Stimulated activated CD8-positive, alpha-beta memory T cell treated with anti-CD3 and anti-CD28 coated beads, Interleukin-12 subunit alpha, Interleukin-12 subunit beta, amount 100 ng/mL, for 24 hours (primary cell): Measurements from ENCODE around the gene PSMA7.
A peak's percentile ranks its signal among the peaks of the same experiment; 100 is the strongest.

ENCODE experiments used
- DNase-seq: peaks from one replicate; pipeline ENCODE4 v3.0.0-alpha.2; 2020; ENCODE audit errors: extremely low read depth

Gene PSMA7

DNA sequence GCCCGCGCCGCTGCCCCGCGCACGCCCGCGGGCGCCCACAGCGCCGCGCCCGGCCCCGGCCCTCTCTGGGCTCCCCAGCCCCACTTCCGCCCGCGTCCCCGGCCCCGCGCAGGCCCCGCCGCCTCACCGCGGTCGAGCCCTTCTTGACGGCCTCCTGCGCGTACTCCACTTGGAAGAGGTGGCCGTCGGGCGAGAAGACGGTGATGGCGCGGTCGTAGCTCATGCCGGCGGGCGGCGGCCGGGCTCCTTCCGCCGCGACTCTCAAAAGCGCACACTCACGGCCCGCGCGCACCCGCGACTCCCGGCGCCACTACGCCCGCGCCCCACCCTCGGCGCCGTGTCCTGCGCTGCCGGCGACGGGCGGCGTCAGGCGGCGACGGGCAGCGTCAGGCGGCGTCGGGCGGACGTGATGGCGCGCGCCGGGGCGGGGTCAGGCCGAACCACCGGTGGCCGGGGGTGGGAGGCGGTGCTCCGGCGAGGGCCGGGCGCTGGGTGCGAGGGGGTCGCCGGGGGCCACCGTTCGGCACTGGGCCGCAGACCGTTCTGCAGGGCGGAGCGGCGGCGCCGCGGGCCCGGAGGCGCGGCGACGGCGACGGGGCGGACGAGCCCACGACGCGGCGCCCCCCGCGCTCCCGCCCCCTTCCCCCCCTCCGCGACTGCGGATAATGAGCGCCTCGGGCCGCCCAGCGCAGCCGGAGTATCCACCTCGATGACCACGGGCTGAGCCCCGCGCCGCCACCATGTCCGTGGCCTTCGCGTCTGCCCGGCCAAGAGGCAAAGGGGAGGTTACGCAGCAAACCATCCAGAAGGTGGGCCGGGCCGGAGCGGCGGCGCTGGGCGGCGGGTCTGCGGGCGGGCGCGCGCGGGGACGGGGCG, at the start of gene PSMA7, which contains the start of gene SS18L1:
TSS of gene PSMA7 (minus strand) at position 314 of the 876 bp plus-strand sequence. CDS start at position 223, 91 bp downstream.
TSS of gene SS18L1 (plus strand) at position 689 of the 876 bp plus-strand sequence. CDS start at position 741, 52 bp downstream.
- peak; percentile 73 for DNase-seq

DNA sequence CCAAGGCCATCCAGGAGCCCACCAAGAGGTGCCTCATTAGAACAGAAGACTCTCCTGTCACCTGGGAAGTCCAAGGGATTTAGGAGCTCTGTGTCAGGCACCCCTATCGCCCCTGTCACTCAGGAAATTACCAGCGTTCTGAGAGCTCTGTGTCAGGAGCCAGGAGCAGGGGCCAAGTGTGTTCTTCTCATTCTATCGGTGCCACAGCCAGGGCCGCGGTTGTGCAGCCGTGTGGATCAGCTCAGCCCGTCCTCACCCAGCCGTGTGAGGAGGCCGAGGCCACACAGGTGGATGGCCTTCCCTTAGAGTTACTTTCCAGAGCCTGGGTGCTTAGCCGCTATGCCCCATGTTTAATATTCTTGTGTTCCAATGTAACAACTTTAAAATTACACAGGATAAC, 49.4 kb upstream of the PSMA7 start:
- DNase-seq, result no peak

DNA sequence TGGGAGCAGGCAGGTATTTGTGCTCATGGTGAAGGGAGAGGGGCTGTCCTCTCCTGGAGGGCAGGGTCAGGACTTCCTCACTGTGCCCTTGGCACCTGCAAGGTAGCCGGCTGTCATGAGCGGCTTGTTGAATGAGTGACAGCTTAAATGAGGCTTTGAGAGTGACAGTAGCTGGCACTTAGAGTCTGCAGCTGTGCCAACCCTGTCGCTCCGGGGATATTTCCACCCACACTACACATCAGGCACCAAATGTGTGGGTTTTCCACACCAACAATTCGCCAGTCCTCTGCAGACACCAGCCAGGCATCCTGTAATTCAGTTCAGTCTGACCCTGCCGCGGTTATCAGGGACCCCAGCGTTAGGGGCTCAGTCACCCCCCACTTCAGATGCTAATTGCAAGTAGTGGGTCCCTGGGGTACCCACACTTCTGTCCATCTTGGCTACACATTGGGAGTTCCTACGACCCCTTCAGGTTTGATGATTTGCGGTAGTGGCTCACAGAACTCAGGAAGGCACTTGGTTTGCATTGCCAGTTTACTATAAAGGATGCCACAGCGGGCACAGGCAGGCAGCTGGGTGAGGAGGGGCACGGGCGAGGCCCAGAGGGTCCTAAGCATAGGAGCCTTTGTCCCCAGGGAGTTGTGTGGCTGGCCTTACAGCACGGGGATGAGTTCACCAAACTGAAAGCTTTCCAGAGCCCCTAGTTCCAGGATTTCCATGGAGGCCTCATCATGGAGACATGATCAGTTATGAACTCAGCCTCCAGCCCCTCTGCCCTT, 48.8 kb upstream of the PSMA7 start:
- DNase-seq, result no peak

DNA sequence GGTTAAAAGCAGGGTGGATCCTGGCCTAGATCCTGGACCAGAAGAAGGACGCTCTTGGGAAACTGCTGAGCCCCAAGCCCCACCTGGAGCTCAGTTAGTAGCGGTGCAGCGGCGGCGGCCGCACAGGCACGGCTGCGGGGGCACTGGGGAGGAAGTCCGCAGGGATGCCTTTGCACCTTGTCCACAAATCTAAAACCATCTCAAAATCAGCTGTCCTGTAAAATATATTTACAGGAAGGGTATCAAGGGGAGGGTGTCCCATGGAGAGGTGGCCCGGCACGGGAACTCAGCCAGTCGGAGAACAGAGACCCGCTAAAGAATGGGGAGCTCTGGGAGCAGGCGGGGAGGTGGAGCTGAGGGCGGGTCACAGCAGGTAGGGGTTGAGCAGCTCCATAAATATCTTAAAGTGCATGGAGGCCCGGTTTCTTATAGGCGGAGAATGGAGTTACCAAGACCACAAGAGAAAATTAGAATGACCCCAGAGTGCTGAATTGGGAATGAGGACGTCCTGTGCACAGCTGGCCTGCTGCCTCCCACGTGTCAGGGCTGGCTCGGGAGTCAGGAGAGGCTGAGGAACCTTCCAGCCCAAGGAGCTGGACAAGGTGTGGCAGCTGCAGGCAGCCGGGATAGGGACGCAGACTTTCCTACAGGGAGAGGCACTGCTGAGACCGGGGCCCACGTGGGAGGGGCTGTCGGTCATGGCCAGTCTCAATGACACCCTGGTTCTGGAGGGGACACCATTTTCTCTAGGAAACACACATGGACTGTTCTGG, 47.6 kb upstream of the PSMA7 start:
- no peak for DNase-seq

DNA sequence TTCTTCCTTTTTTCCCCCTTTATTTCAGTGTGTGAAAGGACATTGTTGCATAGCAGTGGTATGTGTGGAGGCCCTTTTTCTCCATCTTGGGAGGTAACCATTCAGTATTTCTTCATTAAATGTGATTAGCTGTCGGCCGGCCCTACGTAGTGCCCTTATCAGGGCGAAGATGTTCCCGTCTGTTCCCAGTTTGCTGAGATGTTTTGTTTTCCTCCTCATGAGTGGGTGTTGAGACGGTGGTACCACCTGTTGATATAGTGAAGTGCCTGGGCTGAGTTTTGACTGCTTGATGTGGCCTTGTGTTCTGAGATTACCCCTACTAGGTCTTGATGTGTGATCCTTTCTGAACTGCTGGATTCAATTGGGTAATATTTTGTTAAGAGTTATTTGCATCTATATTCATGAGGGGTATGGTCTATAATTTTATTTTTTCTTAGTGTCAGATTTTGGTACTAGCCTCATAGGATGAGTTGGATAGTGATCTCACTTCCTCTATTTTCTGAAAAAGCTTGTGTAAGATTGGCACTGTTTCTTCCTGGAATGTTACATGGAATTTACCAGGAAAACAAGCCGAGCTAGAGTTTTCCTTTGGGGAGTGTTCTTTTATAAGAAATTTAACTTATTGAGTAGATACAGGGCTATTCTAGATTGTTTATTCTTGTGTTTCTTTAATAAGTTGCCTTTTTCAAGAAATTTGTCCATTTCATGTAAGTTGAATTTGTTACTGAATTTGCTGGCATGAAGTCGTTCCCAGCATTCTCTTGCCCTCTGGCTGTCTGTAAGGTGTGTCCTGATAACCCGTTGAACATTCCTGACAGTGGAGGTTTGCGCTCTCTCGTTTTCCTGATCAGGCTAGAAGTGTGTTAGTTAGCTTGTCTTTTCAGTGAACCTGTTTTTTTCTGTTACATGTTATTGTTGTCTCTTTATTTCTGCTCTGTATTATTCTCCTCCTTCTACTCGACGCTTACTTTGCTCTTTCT, 44.0 kb upstream of the PSMA7 start:
- no peak for DNase-seq

DNA sequence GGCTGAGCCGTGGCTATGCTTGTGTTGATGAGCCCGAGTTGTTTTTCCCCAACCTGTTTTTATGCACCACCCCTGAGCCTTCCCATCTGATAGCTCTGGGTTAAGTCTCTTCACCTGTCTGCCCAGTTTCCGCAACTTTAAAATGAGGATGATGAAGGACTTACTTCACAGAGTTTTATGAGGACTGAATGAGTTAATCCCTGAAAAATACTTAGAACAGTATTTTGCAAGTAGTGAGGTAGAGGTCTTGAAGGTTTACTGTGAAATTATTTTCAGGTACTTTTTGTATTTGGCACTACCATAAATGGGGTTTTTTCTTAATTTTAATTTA, 42.9 kb upstream of the PSMA7 start:
- DNase-seq, result no peak

DNA sequence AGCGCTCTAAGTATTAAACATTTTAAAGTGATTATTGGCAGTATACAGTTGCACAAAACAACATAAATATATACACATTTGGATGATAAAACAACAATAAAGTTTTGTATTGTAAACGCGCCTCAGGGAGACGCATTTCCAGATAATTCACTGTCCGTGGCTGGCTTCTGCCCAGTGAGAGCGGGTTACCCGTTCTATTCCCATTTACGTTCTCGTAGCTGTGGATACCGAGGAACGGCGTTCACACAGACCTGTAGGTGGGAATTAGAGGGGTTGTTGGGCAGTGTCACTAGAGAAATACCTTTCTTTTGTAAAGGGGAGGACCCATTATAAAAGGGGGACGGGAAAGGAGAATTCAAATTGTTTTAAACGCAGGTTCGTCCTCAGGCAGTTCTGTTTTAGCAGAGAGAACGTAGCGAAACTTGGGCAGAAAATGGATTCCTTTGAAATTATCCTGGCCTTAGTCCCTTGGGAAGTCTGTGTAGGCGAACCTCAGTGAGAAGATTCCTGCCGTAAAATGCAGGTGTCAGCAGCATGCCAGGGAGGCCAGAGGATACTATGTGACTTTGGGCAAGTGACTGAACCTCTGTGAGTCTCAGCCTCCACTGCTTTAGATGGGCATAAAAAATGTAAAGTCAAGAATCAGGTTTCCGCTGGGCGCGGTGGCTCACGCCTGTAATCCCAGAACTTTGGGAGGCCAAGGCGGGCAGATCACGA, 40.4 kb upstream of the PSMA7 start:
- no peak for DNase-seq

DNA sequence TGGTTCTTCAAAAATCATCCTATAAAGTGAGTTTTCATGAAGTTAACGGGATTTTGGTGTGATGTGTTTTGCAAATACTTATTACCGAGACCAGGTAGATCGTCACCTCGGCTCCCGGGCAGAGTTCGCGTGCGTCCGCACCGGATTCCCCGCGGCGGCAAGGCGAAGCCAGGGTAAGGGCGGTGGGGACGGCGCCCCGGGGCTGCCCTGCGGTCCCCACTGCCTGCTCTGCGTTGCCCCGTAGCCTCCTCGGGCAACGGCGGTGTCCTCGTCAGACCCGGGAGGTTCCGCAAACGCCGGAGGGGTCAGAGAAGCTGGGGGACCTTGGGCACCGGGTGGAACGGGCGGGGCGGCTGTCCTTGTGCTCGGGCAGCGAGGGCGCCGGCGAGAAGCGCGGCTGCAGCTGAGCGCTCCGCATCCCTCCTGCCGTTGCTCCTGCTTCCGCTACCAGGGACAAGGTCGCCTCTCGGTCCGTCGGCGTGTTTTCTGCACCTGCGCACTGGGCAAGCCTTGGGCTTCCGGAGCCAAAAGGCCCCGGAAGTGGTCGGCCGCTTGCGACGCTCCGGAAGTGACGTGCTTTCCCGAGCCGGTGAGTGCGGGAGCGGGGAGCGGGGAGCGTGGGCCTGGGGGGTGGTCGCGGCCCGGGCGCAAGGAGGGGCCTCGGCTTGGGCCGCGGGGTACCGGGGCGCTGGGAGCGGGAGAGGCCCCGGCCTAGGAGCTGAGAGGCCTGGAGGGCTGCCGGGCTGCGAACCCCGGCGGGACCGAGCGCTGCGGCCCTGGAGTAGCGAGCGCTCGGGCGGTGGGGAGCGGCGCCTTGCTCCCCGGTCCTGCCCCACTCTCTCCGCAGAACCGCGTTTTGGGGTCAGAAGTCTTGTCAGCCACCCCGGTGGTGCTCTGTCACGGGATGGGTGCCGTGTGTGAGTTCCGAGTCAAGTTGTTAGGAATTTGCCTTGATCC, 39.6 kb upstream of the PSMA7 start, which contains the start of gene MTG2:
TSS of gene MTG2 (plus strand) at position 560 of the 957 bp plus-strand sequence. CDS start 10,393 bp downstream, outside the sequence.
- peak; percentile 87 for DNase-seq

DNA sequence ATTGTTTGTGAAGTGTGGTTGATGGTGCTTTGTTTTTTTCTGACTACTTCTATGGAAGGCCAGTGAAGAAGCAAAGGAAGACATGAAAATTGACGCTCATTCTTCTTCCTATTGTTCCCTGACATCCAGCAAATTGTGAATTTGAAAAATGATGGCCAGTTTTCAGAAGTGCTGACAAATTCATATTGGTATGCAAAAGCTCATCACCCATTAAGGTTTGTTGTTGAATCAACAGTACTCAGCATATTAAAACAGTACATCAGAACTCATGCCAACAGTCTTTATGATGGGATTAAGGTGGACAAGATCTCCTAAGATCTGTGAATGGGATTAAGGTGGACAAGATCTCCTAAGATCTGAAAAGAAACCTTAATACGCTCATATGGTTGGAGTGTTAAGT, 38.6 kb upstream of the PSMA7 start:
- DNase-seq, result no peak

DNA sequence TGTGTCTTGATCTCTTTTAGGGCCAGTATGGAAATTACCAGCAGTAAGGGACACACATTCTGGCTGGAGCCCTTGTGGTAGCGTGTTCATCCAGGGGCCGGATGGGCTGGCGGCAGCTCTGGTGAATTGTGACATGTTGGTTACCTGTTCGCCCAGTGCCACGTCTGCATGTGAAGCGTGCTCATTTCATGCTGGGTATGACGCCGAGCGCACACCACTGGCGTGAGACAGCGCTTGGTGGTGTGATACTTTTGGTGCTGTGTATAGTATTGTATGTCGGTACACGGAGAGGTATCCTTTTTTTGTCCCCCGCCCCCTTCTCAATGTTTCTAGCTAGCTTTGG, 35.9 kb upstream of the PSMA7 start:
- DNase-seq, result no peak

DNA sequence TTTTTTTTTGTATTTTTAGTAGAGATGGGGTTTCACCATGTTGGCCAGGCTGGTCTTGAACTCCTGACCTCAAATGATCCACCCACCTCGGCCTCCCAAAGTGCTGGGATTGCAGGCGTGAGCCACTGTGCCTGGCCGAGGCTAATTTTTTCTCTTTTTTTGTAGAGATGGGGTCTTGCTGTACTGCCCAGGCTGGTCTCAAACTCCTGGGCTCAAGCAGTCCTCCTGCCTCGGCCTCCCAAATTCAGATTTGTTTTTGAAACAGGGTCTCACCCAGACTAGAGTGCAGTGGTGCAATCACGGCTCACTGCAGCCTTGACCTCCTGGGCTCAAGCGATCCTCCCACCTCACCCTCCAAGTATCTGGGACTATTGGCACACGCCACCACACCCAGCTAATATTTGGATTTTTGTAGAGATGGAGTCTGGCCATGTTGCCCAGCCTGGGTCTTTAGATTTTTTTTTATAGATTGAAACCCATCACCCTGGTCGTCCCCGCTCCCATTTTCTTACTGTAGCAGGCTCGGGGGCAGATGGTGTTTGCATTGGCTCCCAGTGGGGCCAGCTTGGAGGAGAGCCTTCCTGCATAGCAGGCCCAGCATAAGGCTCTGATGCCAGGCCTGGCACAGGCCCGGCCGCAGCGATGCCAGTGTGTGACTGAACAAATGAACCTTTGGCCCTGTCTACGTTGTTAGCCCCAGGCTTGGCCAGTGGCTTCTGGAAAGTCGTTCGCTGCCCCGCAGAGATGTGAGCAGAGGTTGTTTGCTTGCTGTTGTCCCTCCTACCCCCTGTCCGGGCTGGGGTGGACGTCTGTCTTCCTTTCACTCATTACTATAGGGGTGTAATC, 35.3 kb upstream of the PSMA7 start:
- no peak for DNase-seq

DNA sequence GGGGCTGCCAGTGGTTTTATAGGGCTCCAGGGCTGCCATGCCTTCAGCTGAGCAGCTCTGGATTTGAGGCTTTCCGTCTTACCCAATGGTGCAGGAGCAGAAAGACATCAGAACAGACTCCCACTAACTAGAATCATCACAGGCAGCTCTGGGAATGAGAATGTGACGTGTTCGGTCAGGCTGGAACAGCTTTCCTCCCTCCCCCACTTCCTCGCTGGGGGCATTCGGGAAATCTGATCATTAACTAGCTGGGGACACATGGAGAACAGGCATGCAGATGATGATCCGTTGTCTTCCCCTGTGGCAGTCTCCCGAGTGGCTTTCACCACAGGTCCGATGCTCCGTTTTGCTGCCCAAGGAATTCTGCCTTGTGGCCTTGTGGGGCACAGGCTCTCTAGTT, 34.1 kb upstream of the PSMA7 start:
- no peak for DNase-seq

DNA sequence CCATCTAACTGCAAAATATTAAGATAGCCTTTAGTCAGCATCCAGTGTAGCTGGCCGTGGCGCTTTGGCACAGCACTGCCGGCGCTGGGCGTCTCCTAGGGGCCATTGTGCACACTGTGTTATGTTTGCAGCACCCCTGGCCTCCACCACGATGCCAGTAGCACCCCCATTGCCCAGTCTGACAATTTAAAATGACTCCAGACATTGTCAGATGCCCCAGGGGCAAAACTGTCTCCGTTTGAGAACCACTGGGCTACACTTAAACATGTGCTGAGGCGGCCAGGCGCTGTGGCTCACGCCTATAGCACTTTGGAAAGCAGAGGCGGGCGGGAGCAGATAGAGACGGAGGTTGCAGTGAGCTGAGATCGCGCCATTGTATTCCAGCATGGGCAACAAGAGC, 33.7 kb upstream of the PSMA7 start:
- DNase-seq, result no peak

DNA sequence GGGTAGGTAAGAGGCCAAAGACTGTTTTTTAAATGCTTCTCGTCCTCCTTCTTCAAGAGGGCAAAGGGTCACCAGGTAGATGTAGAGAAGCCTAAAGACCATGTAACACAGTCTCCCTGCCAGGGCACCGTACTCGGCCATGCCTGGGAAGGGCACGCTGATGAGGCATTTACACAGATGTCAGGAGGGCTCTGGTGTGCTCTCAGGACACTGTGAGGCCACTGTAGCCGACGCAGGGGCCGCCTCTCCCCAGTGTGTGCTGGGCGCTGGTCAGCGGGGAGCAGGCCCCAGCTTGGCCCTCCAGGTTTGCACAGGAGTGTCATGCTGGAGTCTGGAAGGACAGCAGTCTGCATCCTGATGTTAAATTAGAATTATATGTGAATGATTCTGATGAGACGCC, 32.5 kb upstream of the PSMA7 start:
- DNase-seq, result no peak

DNA sequence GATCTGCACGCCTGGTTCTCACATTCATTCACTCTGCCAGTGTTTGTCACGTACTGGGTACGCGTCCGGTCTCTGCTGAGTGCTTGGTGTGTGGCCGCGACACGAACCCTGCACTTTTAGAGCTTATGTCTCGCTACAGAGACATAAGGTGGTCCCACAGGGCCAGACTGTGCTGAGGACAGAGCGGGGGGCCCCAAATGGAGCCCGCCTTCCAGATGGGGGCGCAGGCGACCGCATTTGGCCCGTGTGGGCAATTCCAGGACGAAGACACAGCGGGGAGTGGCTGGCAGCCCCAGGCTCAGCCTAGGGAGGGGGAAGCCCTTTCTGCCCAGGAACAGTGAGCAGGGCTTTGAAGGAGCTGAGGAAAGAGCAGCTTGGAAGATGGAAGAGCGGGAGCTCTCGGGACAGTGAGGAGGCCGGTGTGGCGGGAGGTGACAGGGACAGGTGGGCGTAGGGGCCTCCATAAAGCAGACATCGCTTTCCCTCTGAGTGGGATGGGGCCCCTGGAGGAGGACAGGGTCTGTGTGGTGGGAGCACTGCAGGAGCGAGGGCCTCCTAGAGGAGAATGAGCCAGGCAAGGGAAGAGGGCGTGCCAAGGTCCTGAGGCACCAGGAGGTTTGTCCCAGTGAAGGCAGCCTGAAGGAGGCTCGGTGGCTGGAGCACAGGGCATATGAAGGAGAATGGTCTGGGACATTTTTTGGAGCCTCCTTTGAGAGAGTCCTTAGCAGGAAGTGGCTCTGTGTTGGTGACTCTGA, 31.9 kb upstream of the PSMA7 start:
- DNase-seq, result no peak

DNA sequence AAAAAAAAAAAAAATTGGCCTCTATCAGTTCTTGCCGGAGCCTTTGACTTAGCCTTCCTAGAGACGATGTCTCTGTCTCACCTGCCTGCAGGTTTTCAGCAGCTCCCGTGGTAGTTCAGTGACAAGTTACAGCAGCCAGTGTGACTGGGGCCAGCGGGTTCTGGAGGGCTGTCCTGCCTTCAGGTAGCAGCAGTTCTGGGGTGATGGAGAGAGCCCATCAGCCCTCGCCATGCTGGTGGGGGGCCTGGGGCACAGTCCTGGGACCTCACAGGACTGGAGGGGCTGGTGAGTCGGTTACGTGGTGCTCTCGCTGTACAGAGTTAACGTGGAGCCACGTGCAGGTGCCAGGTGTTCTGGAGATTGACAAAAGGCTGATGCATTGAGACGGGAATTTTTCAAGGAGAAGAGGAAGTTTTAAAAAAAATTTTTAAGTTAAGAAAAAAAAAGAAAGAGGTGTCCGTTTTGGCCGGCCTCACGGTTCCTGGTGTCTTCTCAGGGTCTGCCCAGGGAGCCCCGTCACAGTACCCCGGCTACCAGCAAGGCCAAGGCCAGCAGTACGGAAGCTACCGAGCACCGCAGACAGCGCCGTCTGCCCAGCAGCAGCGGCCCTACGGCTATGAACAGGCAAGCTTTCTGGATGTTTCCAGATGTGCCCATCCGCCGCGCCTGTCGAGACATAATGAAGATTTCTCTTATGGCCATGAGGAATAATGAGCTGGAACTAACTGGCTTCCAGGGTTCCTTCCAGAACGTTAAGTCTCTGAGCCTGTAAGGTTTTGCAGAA, 31.0 kb upstream of the PSMA7 start:
- DNase-seq, result no peak

DNA sequence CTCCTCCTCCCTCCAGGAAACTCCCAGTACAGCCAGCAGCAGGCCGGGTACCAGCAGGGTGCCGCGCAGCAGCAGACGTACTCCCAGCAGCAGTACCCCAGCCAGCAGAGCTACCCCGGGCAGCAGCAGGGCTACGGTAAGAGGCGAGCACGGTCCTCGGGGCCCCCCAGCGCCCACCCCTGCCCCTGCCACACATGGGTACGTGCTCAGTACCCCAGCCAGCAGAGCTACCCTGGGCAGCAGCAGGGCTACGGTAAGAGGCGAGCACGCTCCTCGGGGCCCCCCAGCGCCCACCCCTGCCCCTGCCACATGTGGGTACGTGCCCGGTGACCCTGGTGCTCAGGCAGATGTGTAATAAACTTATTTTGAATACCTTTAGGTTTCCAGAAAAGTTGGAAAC, 29.5 kb upstream of the PSMA7 start:
- DNase-seq, result no peak
